GM12892 (cell line): ENCODE results near the gene RFT1.

Experiments used
- POLR2A ChIP-seq: IDR thresholded peaks from 2 replicates; pipeline ENCODE4 v1.6.1; 2011; ENCODE audit warnings: low read depth, low read length, control low read depth
- POLR2AphosphoS5 ChIP-seq: IDR thresholded peaks from 2 replicates; pipeline ENCODE4 v1.6.1; 2011; ENCODE audit warnings: low read depth, low read length, control low read depth
- TAF1 ChIP-seq: IDR thresholded peaks from 2 replicates; pipeline ENCODE4 v1.6.1; 2011; ENCODE audit warnings: low read depth, mild to moderate bottlenecking, control low read depth, low read length, borderline replicate concordance

DNA sequence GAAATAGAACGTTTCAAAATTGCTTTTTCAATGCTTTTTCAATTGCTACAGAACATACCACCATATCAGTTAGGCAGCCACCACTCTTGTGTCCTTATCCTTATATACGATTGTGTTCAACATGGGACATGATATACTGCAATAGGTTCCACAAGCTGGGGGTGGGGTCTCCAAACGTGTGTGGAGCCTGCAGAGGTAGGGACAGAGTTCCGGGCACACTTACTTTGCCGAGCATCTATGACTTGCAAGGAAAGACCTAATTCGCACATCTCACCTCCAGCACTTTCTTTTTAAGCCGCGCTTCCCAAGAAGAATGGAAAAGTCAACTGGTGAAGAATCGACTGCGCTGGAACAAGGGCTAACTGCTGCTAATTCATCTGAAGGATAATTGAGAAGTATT, 44.8 kb downstream of the RFT1 start:
- TF ChIP-seq POLR2A (no peak), POLR2AphosphoS5 (no peak), TAF1 (no peak)
